ENCODE measurements around the gene HHAT. TPM values are rescaled to one million over a fixed set of nuclear protein-coding genes. Genes with fewer than 3 reads are reported as not detected.

Gene HHAT
- total RNA-seq, 2 experiments from 2014 or later, result 5.2 to 9.5 TPM

- BruUV-seq (replicated peaks), result no TSS peak
- Histone ChIP-seq H3K4me1 (ENCODE audit: insufficient read depth, low read length, poor library complexity, severe bottlenecking) (no peaks in the 10 kb centered on the region), H3K79me2 (ENCODE audit: insufficient read depth, low read depth, low read length) (no peaks in the 10 kb centered on the region), H4K20me1 (ENCODE audit: insufficient read depth, low read length) (no peaks in the 10 kb centered on the region), H3K9me2 (ENCODE audit: insufficient read depth, low read length) (no peaks in the 10 kb centered on the region), H3K36me3 (ENCODE audit: insufficient read depth, low read length) (no peaks in the 10 kb centered on the region), H3K9me3 (ENCODE audit: low read length) (no peaks in the 10 kb centered on the region), H2AFZ (ENCODE audit: low read length) (no peak overlapping the region), H3K4me3 (ENCODE audit: low read depth, low read length, poor library complexity, severe bottlenecking) (no peak overlapping the region), H3K27ac (ENCODE audit: low read depth, low read length, poor library complexity, severe bottlenecking) (no peak overlapping the region), H3K4me2 (ENCODE audit: low read length) (no peak overlapping the region)
- ChIA-PET POLR2A (no interaction called here), CTCF (ENCODE audit: unreplicated experiment) (no interaction called here)
- no peak for DNase-seq (ENCODE audit: low spot score)
- intact Hi-C loops (cut with micrococcal nuclease; ENCODE audit: unreplicated experiment), result no loop called here
- no peak for TF ChIP-seq EZH2phosphoT487 (IDR thresholded peaks at IDR 0.05; ENCODE audit: borderline replicate concordance, low read depth, low read length)
- TF ChIP-seq CTCF (conservative IDR thresholded peaks at IDR 0.05; ENCODE audit: low read length), result no peak
Observed at GRCh38 chr1:210440081-210440480, 111.4 kb downstream of the HHAT start.

- H4K20me1 ChIP-seq (ENCODE audit: insufficient read depth, low read length), result no peaks in the 10 kb centered on the region
- no peaks in the 10 kb centered on the region for H3K9me2 ChIP-seq (ENCODE audit: insufficient read depth, low read length)
- H3K27ac ChIP-seq (ENCODE audit: low read depth, low read length, poor library complexity, severe bottlenecking), result no peak overlapping the region
- ChIA-PET POLR2A (interaction anchor here (0.7 kb wide), 1 partner anchor 12 kb away, joined by 3 read pairs; no protein-coding TSS in a partner anchor), CTCF (ENCODE audit: unreplicated experiment) (no interaction called here)
- H3K4me3 ChIP-seq (ENCODE audit: low read depth, low read length, poor library complexity, severe bottlenecking), result no peak overlapping the region
- H3K4me2 ChIP-seq (ENCODE audit: low read length), result no peak overlapping the region
- no peak overlapping the region for H2AFZ ChIP-seq (ENCODE audit: low read length)
- H3K36me3 ChIP-seq (ENCODE audit: insufficient read depth, low read length), result no peaks in the 10 kb centered on the region
- no peak for TF ChIP-seq CTCF (conservative IDR thresholded peaks at IDR 0.05; ENCODE audit: low read length)
- no peak for TF ChIP-seq EZH2phosphoT487 (IDR thresholded peaks at IDR 0.05; ENCODE audit: borderline replicate concordance, low read depth, low read length)
- H3K9me3 ChIP-seq (ENCODE audit: low read length), result no peaks in the 10 kb centered on the region
- no TSS peak for BruUV-seq (replicated peaks)
- no peak for DNase-seq (ENCODE audit: low spot score)
- intact Hi-C loops (cut with micrococcal nuclease; ENCODE audit: unreplicated experiment), result no loop called here
- H3K4me1 ChIP-seq (ENCODE audit: insufficient read depth, low read length, poor library complexity, severe bottlenecking), result no peaks in the 10 kb centered on the region
- no peaks in the 10 kb centered on the region for H3K79me2 ChIP-seq (ENCODE audit: insufficient read depth, low read depth, low read length)
Observed at GRCh38 chr1:210441028-210441427, 112.3 kb downstream of the HHAT start.

GRCh38 chr1:210445485-210445884, 116.8 kb downstream of the HHAT start:
- H3K79me2 ChIP-seq (ENCODE audit: insufficient read depth, low read depth, low read length), result no peaks in the 10 kb centered on the region
- H3K4me1 ChIP-seq (ENCODE audit: insufficient read depth, low read length, poor library complexity, severe bottlenecking), result no peaks in the 10 kb centered on the region
- CTCF ChIA-PET (ENCODE audit: unreplicated experiment), result no interaction called here
- H2AFZ ChIP-seq (ENCODE audit: low read length), result no peak overlapping the region
- no peak overlapping the region for H3K4me2 ChIP-seq (ENCODE audit: low read length)
- no peaks in the 10 kb centered on the region for H3K9me2 ChIP-seq (ENCODE audit: insufficient read depth, low read length)
- intact Hi-C loops (cut with micrococcal nuclease; ENCODE audit: unreplicated experiment), result loop anchor here (5.0 kb wide), 1 partner anchor 687 kb away; the partner anchor contains the start of gene KCNH1
- no TSS peak for BruUV-seq (replicated peaks)
- no peaks in the 10 kb centered on the region for H3K36me3 ChIP-seq (ENCODE audit: insufficient read depth, low read length)
- no peak for DNase-seq (ENCODE audit: low spot score)
- no peaks in the 10 kb centered on the region for H4K20me1 ChIP-seq (ENCODE audit: insufficient read depth, low read length)
- POLR2A ChIA-PET, result interaction anchor here (0.7 kb wide), 1 partner anchor 11 kb away, joined by 4 read pairs; no protein-coding TSS in a partner anchor
- no peak for TF ChIP-seq CTCF (conservative IDR thresholded peaks at IDR 0.05; ENCODE audit: low read length)
- no peak for TF ChIP-seq EZH2phosphoT487 (IDR thresholded peaks at IDR 0.05; ENCODE audit: borderline replicate concordance, low read depth, low read length)
- H3K9me3 ChIP-seq (ENCODE audit: low read length), result no peaks in the 10 kb centered on the region
- no peak overlapping the region for H3K4me3 ChIP-seq (ENCODE audit: low read depth, low read length, poor library complexity, severe bottlenecking)
- no peak overlapping the region for H3K27ac ChIP-seq (ENCODE audit: low read depth, low read length, poor library complexity, severe bottlenecking)
